Measurements from ENCODE around the gene TCEANC2. TPM values are rescaled to one million over a fixed set of nuclear protein-coding genes. Genes with fewer than 3 reads are reported as not detected.

TCEANC2 gene
- total and polyA plus RNA-seq, 2 of the 4 experiments (the other 2 are of a cell fraction) = 2.4 to 3.2 TPM

DNA sequence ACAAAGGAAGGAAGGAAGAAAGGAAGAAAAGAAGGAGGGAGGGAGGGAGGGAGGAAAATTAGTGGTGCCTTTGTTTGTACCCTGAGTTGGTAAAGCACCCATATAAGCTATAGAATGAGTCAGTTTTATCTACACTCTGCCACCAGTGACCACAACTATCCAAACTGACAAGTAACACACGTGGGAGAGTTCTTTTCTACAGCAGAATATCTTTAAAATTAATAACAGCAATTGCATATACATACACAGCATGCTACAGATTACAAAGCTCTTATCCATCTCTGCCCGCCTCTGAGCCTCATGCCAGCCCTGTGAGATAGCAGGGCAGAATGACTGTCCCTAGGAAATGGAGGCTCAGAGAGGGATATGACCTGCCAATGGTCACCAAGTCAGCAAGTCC, 79.1 kb downstream of the TCEANC2 start:
- ATAC-seq (ENCODE audit: low read depth) = peak; percentile 40

More for the DNA sequence above, 79.1 kb downstream of the TCEANC2 start:
- Histone ChIP-seq H3K27me3 (ENCODE audit: control insufficient read depth, insufficient read depth, low read length) (peaks cover 2% of the 10 kb centered on the region; the same call in 1 of the 2 replicates), H3K56ac (ENCODE audit: extremely low read depth, insufficient read depth, low read length) (no peak overlapping the region), H3K79me1 (ENCODE audit: low read depth in 1 of 2, low read length in 2 of 2) (no peaks in the 10 kb centered on the region), H2BK120ac (ENCODE audit: low read depth, low read length) (no peak overlapping the region), H3K9me1 (ENCODE audit: insufficient read depth, low read length) (peaks cover 15% of the 10 kb centered on the region), H3K36me3 (ENCODE audit: control insufficient read depth, insufficient read depth, low read length) (no peaks in the 10 kb centered on the region), H3K4me3 (ENCODE audit: insufficient read depth, low read depth, low read length) (no peak overlapping the region), H3K23ac (ENCODE audit: low read depth, low read length) (no peak overlapping the region), H4K91ac (ENCODE audit: insufficient read depth, low read depth, low read length) (no peak overlapping the region), H2AK9ac (replicated peaks; ENCODE audit: low read depth, low read length, poor library complexity) (peak overlapping the region; percentile 65), H3K4me1 (ENCODE audit: control insufficient read depth, insufficient read depth, low read length) (peaks cover 19% of the 10 kb centered on the region), H2AK5ac (ENCODE audit: low read depth, low read length) (peak overlapping the region; percentile 56; the same call in 1 of the 2 replicates), H2BK20ac (ENCODE audit: low read depth, low read length) (no peak overlapping the region), H2BK15ac (ENCODE audit: low read depth, low read length) (no peak overlapping the region), H3K14ac (replicated peaks; ENCODE audit: low read depth, low read length) (no peak overlapping the region), H2BK5ac (ENCODE audit: low read depth, low read length, poor library complexity, severe bottlenecking) (no peak overlapping the region), H3K18ac (ENCODE audit: low read depth, low read length) (no peak overlapping the region), H3K27ac (ENCODE audit: insufficient read depth, low read length) (no peak overlapping the region), H4K5ac (ENCODE audit: low read depth, low read length) (no peak overlapping the region), H3K4ac (ENCODE audit: low read depth, low read length) (no peak overlapping the region), H3K4me2 (ENCODE audit: low read depth, low read length) (no peak overlapping the region), H2AFZ (replicated peaks; ENCODE audit: low read length, poor library complexity) (peak overlapping the region; percentile 58), H4K8ac (ENCODE audit: low read depth in 2 of 2, low read length in 2 of 2) (no peak overlapping the region), H3K9me3 (ENCODE audit: control insufficient read depth, insufficient read depth, low read length) (no peaks in the 10 kb centered on the region), H3K9ac (ENCODE audit: low read depth, low read length) (no peak overlapping the region), H4K20me1 (ENCODE audit: insufficient read depth, low read length) (no peaks in the 10 kb centered on the region; the same call in 1 of the 2 replicates)
- DNase-seq = peak; percentile 62
- TF ChIP-seq MAZ (IDR thresholded peaks at IDR 0.05; ENCODE audit: borderline replicate concordance, low read depth, low read length) (no peak), BHLHE40 (IDR thresholded peaks at IDR 0.05; ENCODE audit: low read depth, low read length) (peak; percentile 22; the same call in 1 of the 2 replicates), RFX5 (IDR thresholded peaks at IDR 0.05; ENCODE audit: low read depth, low read length) (no peak), RCOR1 (IDR thresholded peaks at IDR 0.05; ENCODE audit: insufficient replicate concordance, low read length) (no peak), CHD1 (IDR thresholded peaks at IDR 0.05; ENCODE audit: low read depth, low read length) (no peak), MXI1 (IDR thresholded peaks at IDR 0.05; ENCODE audit: borderline replicate concordance, low read depth, low read length) (no peak)
- TF ChIP-seq, protein P1, sequence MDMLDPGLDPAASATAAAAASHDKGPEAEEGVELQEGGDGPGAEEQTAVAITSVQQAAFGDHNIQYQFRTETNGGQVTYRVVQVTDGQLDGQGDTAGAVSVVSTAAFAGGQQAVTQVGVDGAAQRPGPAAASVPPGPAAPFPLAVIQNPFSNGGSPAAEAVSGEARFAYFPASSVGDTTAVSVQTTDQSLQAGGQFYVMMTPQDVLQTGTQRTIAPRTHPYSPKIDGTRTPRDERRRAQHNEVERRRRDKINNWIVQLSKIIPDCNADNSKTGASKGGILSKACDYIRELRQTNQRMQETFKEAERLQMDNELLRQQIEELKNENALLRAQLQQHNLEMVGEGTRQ (IDR thresholded peaks at IDR 0.05; ENCODE audit: low read depth, low read length) = no peak
- intact Hi-C loops (cut with micrococcal nuclease) (no loop called here), dilution Hi-C loops (cut with HindIII; ENCODE audit: low sequenced_read_pairs, unreplicated experiment) (no loop called here), in situ Hi-C loops (cut with MboI; ENCODE audit: low sequenced_read_pairs) (no loop called here)
- CTCF ChIA-PET = no interaction called here
- WGBS, 2 experiments (ENCODE audit: extremely low coverage in 2 of 2, insufficient read length in 1 of 2) = no CpG with 5 or more reads among the region's 2 CpGs
- POLR2A ChIA-PET (ENCODE audit: unreplicated experiment) = no interaction called here
- BruUV-seq (replicated peaks) = no TSS peak
